Tibial nerve (tissue), 4 donors: ENCODE measurements around the gene REELD1. TPM values are rescaled to one million over a fixed set of nuclear protein-coding genes. Genes with fewer than 3 reads are reported as not detected.

ENCODE experiments used
- DNase-seq, 2 donors: peaks; one replicate each; pipeline ENCODE4 v3.0.0-alpha.2; 2019; ENCODE audit warnings: low spot score in 2 of 2
- H3K27ac ChIP-seq, 4 donors: fragments of 200-600 bp; sonication (generic) in 3 of 4; one replicate each; pipeline ENCODE4 v1.5.1; 2017 to 2019; ENCODE audit warnings: mild to moderate bottlenecking in 1 of 4
- H3K27me3 ChIP-seq, 2 donors: fragments of 200-600 bp; sonication (generic) in 1 of 2; one replicate each; pipeline versions ENCODE4 v1.5.1 to v1.6.0; 2017 to 2019
- H3K36me3 ChIP-seq, 3 donors: fragments of 200-600 bp; sonication (generic); one replicate each; pipeline ENCODE4 v1.5.1; 2018 to 2019
- H3K4me1 ChIP-seq, 4 donors: fragments of 200-600 bp; sonication (generic) in 3 of 4; one replicate each; pipeline ENCODE4 v1.5.1; 2017 to 2019
- H3K4me3 ChIP-seq, 4 donors: fragments of 200-600 bp; sonication (generic) in 3 of 4; one replicate each; pipeline ENCODE4 v1.5.1; 2017 to 2019; ENCODE audit warnings: mild to moderate bottlenecking in 1 of 4, moderate library complexity in 1 of 4
- H3K9me3 ChIP-seq, 4 donors: fragments of 200-600 bp; sonication (generic) in 3 of 4; one replicate each; pipeline ENCODE4 v1.5.1; 2017 to 2019
- CTCF ChIP-seq, 5 experiments: fragments of 200-600 bp in 3 of 5; fragments of 450-650 bp in 2 of 5; sonication (generic) in 3 of 5; IDR thresholded peaks; one replicate each; pipeline ENCODE4 v1.5.1; 2016 to 2019; ENCODE audit warnings: antibody characterized with exemption in 5 of 5, mild to moderate bottlenecking in 3 of 5, moderate library complexity in 2 of 5
- EP300 ChIP-seq, 2 donors: sonication (generic); formaldehyde crosslinking; IDR thresholded peaks; one replicate each; pipeline ENCODE4 v1.6.1; 2017; ENCODE audit warnings: antibody characterized with exemption in 2 of 2, mild to moderate bottlenecking in 1 of 2
- POLR2A ChIP-seq, 2 donors: fragments of 450-650 bp; IDR thresholded peaks; one replicate each; pipeline ENCODE4 v1.6.1; 2017; ENCODE audit warnings: antibody characterized with exemption in 2 of 2, mild to moderate bottlenecking in 2 of 2, moderate library complexity in 2 of 2
- WGBS, 2 donors: methylation state at CpG; one replicate each; pipeline ENCODE4 v1.1.5; 2018; 5-methylcytosine and 5-hydroxymethylcytosine counted together
- total RNA-seq, 4 donors: library from RNA; depleted of rRNA; stranded (reverse); fragments of >200 nt; gene quantifications; one replicate each; pipeline ENCODE4 v1.1.0, GENCODE V29; 2016

The REELD1 gene
- total RNA-seq, 4 donors from 2014 or later, result 0.20 to 2.4 (median 1.1) TPM

GRCh38 chr4:146194212-146194611 lies 20.1 kb upstream of the REELD1 start:
- Histone ChIP-seq H3K27me3 (no peaks in the 10 kb centered on the region), H3K4me3 (no peak overlapping the region), H3K4me1 (peaks cover 0 to 34% (median 0%) of the 10 kb centered on the region in 4 donors), H3K27ac (no peak overlapping the region), H3K9me3 (no peaks in the 10 kb centered on the region), H3K36me3 (peaks cover 0 to 30% (median 0%) of the 10 kb centered on the region in 3 donors)
- TF ChIP-seq POLR2A (IDR thresholded peaks at IDR 0.05), result no peak
- no peak for DNase-seq

- H3K36me3 ChIP-seq, result peaks cover 0 to 30% (median 0%) of the 10 kb centered on the region in 3 donors
- TF ChIP-seq CTCF (IDR thresholded peaks at IDR 0.05) (no peak), EP300 (IDR thresholded peaks at IDR 0.05) (no peak)
- no peaks in the 10 kb centered on the region for H3K4me1 ChIP-seq
- DNase-seq, result no peak
- H3K9me3 ChIP-seq, result no peaks in the 10 kb centered on the region
- no peak overlapping the region for H3K4me3 ChIP-seq
- no peaks in the 10 kb centered on the region for H3K27me3 ChIP-seq
- WGBS, 2 donors, result 86 to 89% methylated on average over 2 of the region's 2 CpGs
- H3K27ac ChIP-seq, result no peak overlapping the region
Measured at GRCh38 chr4:146202665-146203064, 11.7 kb upstream of the REELD1 start.

GRCh38 chr4:146207410-146207809 lies 6.9 kb upstream of the REELD1 start:
- Histone ChIP-seq H3K9me3 (no peaks in the 10 kb centered on the region), H3K4me1 (no peaks in the 10 kb centered on the region), H3K27ac (no peak overlapping the region), H3K27me3 (no peaks in the 10 kb centered on the region), H3K4me3 (no peak overlapping the region), H3K36me3 (peaks cover 0 to 19% (median 0%) of the 10 kb centered on the region in 3 donors)
- DNase-seq, result no peak
- 73% methylated on average over 5 of the region's 5 CpGs for WGBS, 2 donors
- TF ChIP-seq POLR2A (IDR thresholded peaks at IDR 0.05) (no peak), EP300 (IDR thresholded peaks at IDR 0.05) (no peak), CTCF (IDR thresholded peaks at IDR 0.05) (no peak)

- TF ChIP-seq EP300 (IDR thresholded peaks at IDR 0.05) (no peak), CTCF (IDR thresholded peaks at IDR 0.05) (no peak), POLR2A (IDR thresholded peaks at IDR 0.05) (no peak)
- H3K27me3 ChIP-seq, result no peaks in the 10 kb centered on the region
- no peak overlapping the region for H3K27ac ChIP-seq
- DNase-seq, result no peak
- no peaks in the 10 kb centered on the region for H3K36me3 ChIP-seq
- H3K4me3 ChIP-seq, result no peak overlapping the region
- H3K4me1 ChIP-seq, result no peaks in the 10 kb centered on the region
- 62 to 72% methylated on average over 2 of the region's 2 CpGs for WGBS, 2 donors
- no peaks in the 10 kb centered on the region for H3K9me3 ChIP-seq
Measured at GRCh38 chr4:146210890-146211289, 3.4 kb upstream of the REELD1 start.

- 40 to 60% methylated on average over 7 of the region's 7 CpGs for WGBS, 2 donors
- no peak for DNase-seq
- TF ChIP-seq CTCF (IDR thresholded peaks at IDR 0.05) (no peak), POLR2A (IDR thresholded peaks at IDR 0.05) (no peak), EP300 (IDR thresholded peaks at IDR 0.05) (no peak)
- H3K27ac ChIP-seq, result no peak overlapping the region
- no peaks in the 10 kb centered on the region for H3K4me1 ChIP-seq
- H3K9me3 ChIP-seq, result no peaks in the 10 kb centered on the region
- H3K4me3 ChIP-seq, result no peak overlapping the region
- H3K36me3 ChIP-seq, result no peaks in the 10 kb centered on the region
- no peaks in the 10 kb centered on the region for H3K27me3 ChIP-seq
Measured at GRCh38 chr4:146211440-146211839, 2.9 kb upstream of the REELD1 start.

GRCh38 chr4:146212781-146213180 lies 1.6 kb upstream of the REELD1 start:
- Histone ChIP-seq H3K27me3 (no peaks in the 10 kb centered on the region), H3K4me3 (no peak overlapping the region), H3K27ac (no peak overlapping the region), H3K4me1 (no peaks in the 10 kb centered on the region), H3K9me3 (no peaks in the 10 kb centered on the region), H3K36me3 (no peaks in the 10 kb centered on the region)
- TF ChIP-seq POLR2A (IDR thresholded peaks at IDR 0.05) (no peak), EP300 (IDR thresholded peaks at IDR 0.05) (no peak), CTCF (IDR thresholded peaks at IDR 0.05) (no peak)
- no peak for DNase-seq
- 86 to 89% methylated on average over 9 of the region's 9 CpGs for WGBS, 2 donors
